ENCODE measurements around the gene PRSS27.

The PRSS27 gene

GRCh38 chr16:2749936-2750335 is 29.9 kb upstream of the PRSS27 start:
- Histone ChIP-seq H3K9me3 (ENCODE audit: control insufficient read depth, insufficient read depth, low read depth, low read length) (no peaks in the 10 kb centered on the region), H3K4me3 (ENCODE audit: low read depth, low read length) (no peak overlapping the region), H3K9ac (ENCODE audit: low read length) (peak overlapping the region; percentile 10), H3K27ac (ENCODE audit: low read depth, low read length) (no peak overlapping the region), H3K4me1 (ENCODE audit: control insufficient read depth, insufficient read depth, low read length) (peaks cover 13% of the 10 kb centered on the region), H3K27me3 (ENCODE audit: control insufficient read depth, insufficient read depth, low read length) (no peaks in the 10 kb centered on the region), H3K36me3 (ENCODE audit: control insufficient read depth, insufficient read depth, low read length) (peaks cover 9% of the 10 kb centered on the region)

- Histone ChIP-seq H3K4me3 (ENCODE audit: low read depth, low read length) (no peak overlapping the region), H3K27me3 (ENCODE audit: control insufficient read depth, insufficient read depth, low read length) (no peaks in the 10 kb centered on the region), H3K9me3 (ENCODE audit: control insufficient read depth, insufficient read depth, low read depth, low read length) (no peaks in the 10 kb centered on the region), H3K9ac (ENCODE audit: low read length) (no peak overlapping the region), H3K36me3 (ENCODE audit: control insufficient read depth, insufficient read depth, low read length) (peaks cover 9% of the 10 kb centered on the region), H3K27ac (ENCODE audit: low read depth, low read length) (no peak overlapping the region), H3K4me1 (ENCODE audit: control insufficient read depth, insufficient read depth, low read length) (peaks cover 9% of the 10 kb centered on the region)
Measured at GRCh38 chr16:2749476-2749875, 29.5 kb upstream of the PRSS27 start.

- Histone ChIP-seq H3K9ac (ENCODE audit: low read length) (no peak overlapping the region), H3K27ac (ENCODE audit: low read depth, low read length) (no peak overlapping the region), H3K36me3 (ENCODE audit: control insufficient read depth, insufficient read depth, low read length) (peaks cover 9% of the 10 kb centered on the region), H3K4me3 (ENCODE audit: low read depth, low read length) (no peak overlapping the region), H3K27me3 (ENCODE audit: control insufficient read depth, insufficient read depth, low read length) (no peaks in the 10 kb centered on the region), H3K4me1 (ENCODE audit: control insufficient read depth, insufficient read depth, low read length) (peaks cover 7% of the 10 kb centered on the region; the same call in 1 of the 2 replicates), H3K9me3 (ENCODE audit: control insufficient read depth, insufficient read depth, low read depth, low read length) (no peaks in the 10 kb centered on the region)
Measured at GRCh38 chr16:2748757-2749455, 28.9 kb upstream of the PRSS27 start.

- Histone ChIP-seq H3K27ac (ENCODE audit: low read depth, low read length) (no peak overlapping the region), H3K36me3 (ENCODE audit: control insufficient read depth, insufficient read depth, low read length) (peaks cover 6% of the 10 kb centered on the region), H3K9me3 (ENCODE audit: control insufficient read depth, insufficient read depth, low read depth, low read length) (no peaks in the 10 kb centered on the region), H3K4me3 (ENCODE audit: low read depth, low read length) (no peak overlapping the region), H3K4me1 (ENCODE audit: control insufficient read depth, insufficient read depth, low read length) (peaks cover 3% of the 10 kb centered on the region; the same call in 1 of the 2 replicates), H3K9ac (ENCODE audit: low read length) (no peak overlapping the region), H3K27me3 (ENCODE audit: control insufficient read depth, insufficient read depth, low read length) (no peaks in the 10 kb centered on the region)
Measured at GRCh38 chr16:2745961-2746360, 25.9 kb upstream of the PRSS27 start.

GRCh38 chr16:2745116-2745890 is 25.3 kb upstream of the PRSS27 start:
- H3K27me3 ChIP-seq (ENCODE audit: control insufficient read depth, insufficient read depth, low read length), result no peaks in the 10 kb centered on the region
- 0 out of 2 replicates have a peak, but pooled peaks cover 2% of the 10 kb centered on the region for H3K4me1 ChIP-seq (ENCODE audit: control insufficient read depth, insufficient read depth, low read length)
- no peak overlapping the region for H3K4me3 ChIP-seq (ENCODE audit: low read depth, low read length)
- no peak overlapping the region for H3K9ac ChIP-seq (ENCODE audit: low read length)
- peaks cover 6% of the 10 kb centered on the region for H3K36me3 ChIP-seq (ENCODE audit: control insufficient read depth, insufficient read depth, low read length)
- H3K9me3 ChIP-seq (ENCODE audit: control insufficient read depth, insufficient read depth, low read depth, low read length), result no peaks in the 10 kb centered on the region
- H3K27ac ChIP-seq (ENCODE audit: low read depth, low read length), result no peak overlapping the region

- H3K9ac ChIP-seq (ENCODE audit: low read length), result no peak overlapping the region
- no peak overlapping the region for H3K4me3 ChIP-seq (ENCODE audit: low read depth, low read length)
- H3K27me3 ChIP-seq (ENCODE audit: control insufficient read depth, insufficient read depth, low read length), result no peaks in the 10 kb centered on the region
- H3K4me1 ChIP-seq (ENCODE audit: control insufficient read depth, insufficient read depth, low read length), result peaks cover 7% of the 10 kb centered on the region
- no peaks in the 10 kb centered on the region for H3K9me3 ChIP-seq (ENCODE audit: control insufficient read depth, insufficient read depth, low read depth, low read length)
- H3K27ac ChIP-seq (ENCODE audit: low read depth, low read length), result no peak overlapping the region
- peaks cover 3% of the 10 kb centered on the region for H3K36me3 ChIP-seq (ENCODE audit: control insufficient read depth, insufficient read depth, low read length)
Measured at GRCh38 chr16:2744711-2745110, 24.7 kb upstream of the PRSS27 start.

- Histone ChIP-seq H3K27ac (ENCODE audit: low read depth, low read length) (no peak overlapping the region), H3K9me3 (ENCODE audit: control insufficient read depth, insufficient read depth, low read depth, low read length) (no peaks in the 10 kb centered on the region), H3K27me3 (ENCODE audit: control insufficient read depth, insufficient read depth, low read length) (no peaks in the 10 kb centered on the region), H3K9ac (ENCODE audit: low read length) (no peak overlapping the region), H3K4me3 (ENCODE audit: low read depth, low read length) (no peak overlapping the region), H3K4me1 (ENCODE audit: control insufficient read depth, insufficient read depth, low read length) (peaks cover 18% of the 10 kb centered on the region), H3K36me3 (ENCODE audit: control insufficient read depth, insufficient read depth, low read length) (no peaks in the 10 kb centered on the region)
Measured at GRCh38 chr16:2743007-2743810, 23.2 kb upstream of the PRSS27 start.

GRCh38 chr16:2742323-2743006 is 22.4 kb upstream of the PRSS27 start:
- Histone ChIP-seq H3K27ac (ENCODE audit: low read depth, low read length) (no peak overlapping the region), H3K27me3 (ENCODE audit: control insufficient read depth, insufficient read depth, low read length) (no peaks in the 10 kb centered on the region), H3K9me3 (ENCODE audit: control insufficient read depth, insufficient read depth, low read depth, low read length) (no peaks in the 10 kb centered on the region), H3K4me3 (ENCODE audit: low read depth, low read length) (no peak overlapping the region), H3K4me1 (ENCODE audit: control insufficient read depth, insufficient read depth, low read length) (peaks cover 18% of the 10 kb centered on the region), H3K36me3 (ENCODE audit: control insufficient read depth, insufficient read depth, low read length) (no peaks in the 10 kb centered on the region), H3K9ac (ENCODE audit: low read length) (no peak overlapping the region)

- no peak overlapping the region for H3K9ac ChIP-seq (ENCODE audit: low read length)
- no peaks in the 10 kb centered on the region for H3K9me3 ChIP-seq (ENCODE audit: control insufficient read depth, insufficient read depth, low read depth, low read length)
- H3K4me3 ChIP-seq (ENCODE audit: low read depth, low read length), result no peak overlapping the region
- no peak overlapping the region for H3K27ac ChIP-seq (ENCODE audit: low read depth, low read length)
- H3K4me1 ChIP-seq (ENCODE audit: control insufficient read depth, insufficient read depth, low read length), result peaks cover 18% of the 10 kb centered on the region
- H3K36me3 ChIP-seq (ENCODE audit: control insufficient read depth, insufficient read depth, low read length), result no peaks in the 10 kb centered on the region
- no peaks in the 10 kb centered on the region for H3K27me3 ChIP-seq (ENCODE audit: control insufficient read depth, insufficient read depth, low read length)
Measured at GRCh38 chr16:2741168-2741567, 21.1 kb upstream of the PRSS27 start.

- Histone ChIP-seq H3K27ac (ENCODE audit: low read depth, low read length) (no peak overlapping the region), H3K27me3 (ENCODE audit: control insufficient read depth, insufficient read depth, low read length) (no peaks in the 10 kb centered on the region), H3K36me3 (ENCODE audit: control insufficient read depth, insufficient read depth, low read length) (no peaks in the 10 kb centered on the region), H3K9me3 (ENCODE audit: control insufficient read depth, insufficient read depth, low read depth, low read length) (no peaks in the 10 kb centered on the region), H3K4me3 (ENCODE audit: low read depth, low read length) (no peak overlapping the region), H3K4me1 (ENCODE audit: control insufficient read depth, insufficient read depth, low read length) (peaks cover 18% of the 10 kb centered on the region), H3K9ac (ENCODE audit: low read length) (no peak overlapping the region)
Measured at GRCh38 chr16:2740476-2740875, 20.5 kb upstream of the PRSS27 start.
